ENCODE data around the gene KLKB1. TPM values are rescaled to one million over a fixed set of nuclear protein-coding genes. Genes with fewer than 3 reads are reported as not detected.
"Not testable (repeated sequence)": the region's sequence is repeated elsewhere in the genome, so short reads cannot be mapped to it uniquely, and the experiment has no call there.

KLKB1 gene
- total and polyA plus RNA-seq, 3 donors from 2014 or later, result 2.7 to 4.4 (median 3.5) TPM

DNA sequence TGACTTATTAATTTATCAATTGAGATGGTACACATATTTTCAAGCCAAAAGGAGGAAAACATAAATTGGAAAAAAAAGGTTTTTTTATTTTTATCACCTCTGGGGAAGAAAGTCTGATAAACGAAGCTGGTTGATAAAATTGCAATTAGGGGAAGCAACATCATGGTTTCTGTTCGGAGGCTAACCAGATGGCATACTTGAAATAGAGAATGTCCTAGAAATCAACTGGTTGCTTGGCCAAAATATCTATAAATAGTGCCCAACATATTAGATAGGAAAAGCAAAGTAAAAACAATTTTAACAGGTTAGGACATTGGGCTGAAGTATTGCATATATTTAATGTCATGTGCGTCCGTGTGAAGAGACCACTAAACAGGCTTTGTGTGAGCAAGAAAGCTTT, 14.3 kb downstream of the KLKB1 start:
- Histone ChIP-seq H3K27ac (no peak overlapping the region), H3K36me3 (ENCODE audit: low read depth, missing control alignments) (no peaks in the 10 kb centered on the region), H3K27me3 (no peaks in the 10 kb centered on the region), H3K4me1 (no peaks in the 10 kb centered on the region), H3K9me3 (no peaks in the 10 kb centered on the region), H3K4me3 (no peak overlapping the region)
- DNase-seq, result no peak
- TF ChIP-seq, protein P1, sequence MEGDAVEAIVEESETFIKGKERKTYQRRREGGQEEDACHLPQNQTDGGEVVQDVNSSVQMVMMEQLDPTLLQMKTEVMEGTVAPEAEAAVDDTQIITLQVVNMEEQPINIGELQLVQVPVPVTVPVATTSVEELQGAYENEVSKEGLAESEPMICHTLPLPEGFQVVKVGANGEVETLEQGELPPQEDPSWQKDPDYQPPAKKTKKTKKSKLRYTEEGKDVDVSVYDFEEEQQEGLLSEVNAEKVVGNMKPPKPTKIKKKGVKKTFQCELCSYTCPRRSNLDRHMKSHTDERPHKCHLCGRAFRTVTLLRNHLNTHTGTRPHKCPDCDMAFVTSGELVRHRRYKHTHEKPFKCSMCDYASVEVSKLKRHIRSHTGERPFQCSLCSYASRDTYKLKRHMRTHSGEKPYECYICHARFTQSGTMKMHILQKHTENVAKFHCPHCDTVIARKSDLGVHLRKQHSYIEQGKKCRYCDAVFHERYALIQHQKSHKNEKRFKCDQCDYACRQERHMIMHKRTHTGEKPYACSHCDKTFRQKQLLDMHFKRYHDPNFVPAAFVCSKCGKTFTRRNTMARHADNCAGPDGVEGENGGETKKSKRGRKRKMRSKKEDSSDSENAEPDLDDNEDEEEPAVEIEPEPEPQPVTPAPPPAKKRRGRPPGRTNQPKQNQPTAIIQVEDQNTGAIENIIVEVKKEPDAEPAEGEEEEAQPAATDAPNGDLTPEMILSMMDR (IDR thresholded peaks at IDR 0.05), result no peak
- TF ChIP-seq POLR2A (IDR thresholded peaks at IDR 0.05), result no peak
- intact Hi-C loops (cut with DNase I; ENCODE audit: low total_unique reads), result no loop called here
- 85 to 89% methylated on average over 4 of the region's 4 CpGs for WGBS, 2 donors

DNA sequence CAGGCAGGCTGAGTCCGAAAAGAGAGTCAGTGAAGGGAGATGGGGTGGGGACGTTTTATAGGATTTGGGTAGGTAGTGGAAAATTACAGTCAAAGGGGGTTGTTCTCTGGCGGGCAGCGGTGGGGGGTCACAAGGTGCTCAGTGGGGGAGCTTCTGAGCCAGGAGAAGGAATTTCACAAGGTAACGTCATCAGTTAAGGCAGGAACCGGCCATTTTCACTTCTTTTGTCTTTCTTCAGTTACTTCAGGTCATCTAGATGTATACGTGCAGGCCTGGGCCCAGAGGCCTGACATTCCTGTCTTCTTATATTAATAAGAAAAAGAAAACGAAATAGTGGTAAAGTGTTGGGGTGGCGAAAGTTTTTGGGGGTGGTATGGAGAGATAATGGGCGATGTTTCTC, 14.7 kb downstream of the KLKB1 start:
- H3K4me3 ChIP-seq; intact Hi-C loops (cut with DNase I; ENCODE audit: low total_unique reads); DNase-seq; H3K9me3 ChIP-seq; H3K36me3 ChIP-seq (ENCODE audit: low read depth, missing control alignments); H3K27ac ChIP-seq; H3K4me1 ChIP-seq; H3K27me3 ChIP-seq: not testable (repeated sequence)
- 72 to 93% methylated on average over 10 of the region's 10 CpGs for WGBS, 2 donors

DNA sequence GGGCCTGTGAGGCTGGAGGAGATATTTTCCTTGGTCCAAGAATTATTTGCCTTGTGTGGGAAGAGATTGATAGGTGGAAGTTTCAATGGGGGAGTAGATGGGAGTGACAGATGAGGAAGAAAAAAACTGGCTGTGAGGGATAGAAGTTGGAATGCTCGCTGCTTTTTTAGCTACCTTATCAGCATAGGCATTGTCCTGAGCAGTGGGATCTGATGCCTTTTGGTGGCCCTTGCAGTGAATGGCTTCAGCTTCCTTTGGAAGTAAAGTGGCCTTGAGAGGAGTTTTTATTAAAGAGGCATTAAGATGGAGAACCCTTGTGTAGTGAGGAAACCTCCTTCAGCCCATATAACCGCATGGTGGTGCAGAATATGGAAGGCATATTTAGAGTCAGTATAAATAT, 16.0 kb downstream of the KLKB1 start:
- 81 to 83% methylated on average over 2 of the region's 2 CpGs for WGBS, 2 donors

DNA sequence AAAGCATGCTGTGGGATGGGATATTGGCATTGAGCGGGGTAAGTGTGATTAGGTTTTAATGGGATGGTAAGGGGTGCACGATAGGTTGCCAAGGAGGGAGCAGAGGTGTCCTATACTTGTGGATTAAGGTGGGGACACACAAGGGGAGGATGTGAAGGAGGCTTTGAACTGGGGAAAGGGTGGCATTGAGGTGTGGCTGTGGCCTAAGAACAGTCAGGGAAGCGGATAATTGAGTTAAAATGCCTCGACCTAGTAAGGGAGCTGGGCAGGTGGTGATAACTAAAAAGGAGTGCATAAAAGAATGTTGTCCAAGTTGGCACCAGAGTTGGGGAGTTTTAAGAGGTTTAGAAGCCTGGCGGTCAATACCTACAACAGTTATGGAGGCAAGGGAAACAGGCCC, 17.5 kb downstream of the KLKB1 start:
- H3K9me3 ChIP-seq, result no peaks in the 10 kb centered on the region
- no peaks in the 10 kb centered on the region for H3K4me1 ChIP-seq
- no peaks in the 10 kb centered on the region for H3K27me3 ChIP-seq
- no peaks in the 10 kb centered on the region for H3K36me3 ChIP-seq (ENCODE audit: low read depth, missing control alignments)
- H3K27ac ChIP-seq, result no peak overlapping the region
- intact Hi-C loops (cut with DNase I; ENCODE audit: low total_unique reads), result no loop called here
- no peak overlapping the region for H3K4me3 ChIP-seq
- WGBS, 2 donors, result 86 to 92% methylated on average over 5 of the region's 5 CpGs
- no peak for DNase-seq
- TF ChIP-seq, protein P1 (IDR thresholded peaks at IDR 0.05), result no peak
- TF ChIP-seq POLR2A (IDR thresholded peaks at IDR 0.05), result no peak

More for the DNA sequence above, 16.0 kb downstream of the KLKB1 start:
- intact Hi-C loops (cut with DNase I; ENCODE audit: low total_unique reads), result no loop called here
- Histone ChIP-seq H3K4me3 (no peak overlapping the region), H3K27ac (no peak overlapping the region), H3K9me3 (no peaks in the 10 kb centered on the region), H3K27me3 (no peaks in the 10 kb centered on the region), H3K4me1 (no peaks in the 10 kb centered on the region), H3K36me3 (ENCODE audit: low read depth, missing control alignments) (no peaks in the 10 kb centered on the region)
- no peak for DNase-seq
- TF ChIP-seq, protein P1 (IDR thresholded peaks at IDR 0.05), result no peak
- no peak for TF ChIP-seq POLR2A (IDR thresholded peaks at IDR 0.05)

DNA sequence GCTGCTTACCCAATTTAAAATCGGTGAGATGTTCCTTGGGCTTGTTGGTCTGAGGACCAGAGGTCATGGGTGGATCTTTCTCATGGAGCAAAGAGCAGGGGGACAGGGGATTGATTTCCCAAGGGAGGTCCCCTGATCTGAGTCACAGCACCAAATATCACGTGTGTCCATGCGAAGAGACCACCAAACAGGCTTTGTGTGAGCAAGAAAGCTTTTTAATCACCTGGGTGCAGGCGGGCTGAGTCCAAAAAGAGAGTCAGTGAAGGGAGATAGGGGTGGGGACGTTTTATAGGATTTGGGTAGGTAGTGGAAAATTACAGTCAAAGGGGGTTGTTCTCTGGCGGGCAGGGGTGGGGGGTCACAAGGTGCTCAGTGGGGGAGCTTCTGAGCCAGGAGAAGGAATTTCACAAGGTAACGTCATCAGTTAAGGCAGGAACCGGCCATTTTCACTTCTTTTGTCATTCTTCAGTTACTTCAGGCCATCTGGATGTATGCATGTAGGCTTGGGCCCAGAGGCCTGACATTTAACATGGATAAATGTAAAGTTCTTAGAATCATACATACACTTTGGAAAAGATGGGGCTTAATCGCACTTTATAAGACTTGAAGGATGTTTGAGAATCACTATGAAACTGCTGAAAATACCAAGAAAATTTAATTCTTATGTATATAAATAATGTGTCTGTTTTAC, 19.9 kb downstream of the KLKB1 start:
- WGBS, 2 donors, result 92 to 94% methylated on average over 9 of the region's 9 CpGs
- intact Hi-C loops (cut with DNase I; ENCODE audit: low total_unique reads), result not testable (repeated sequence)

DNA sequence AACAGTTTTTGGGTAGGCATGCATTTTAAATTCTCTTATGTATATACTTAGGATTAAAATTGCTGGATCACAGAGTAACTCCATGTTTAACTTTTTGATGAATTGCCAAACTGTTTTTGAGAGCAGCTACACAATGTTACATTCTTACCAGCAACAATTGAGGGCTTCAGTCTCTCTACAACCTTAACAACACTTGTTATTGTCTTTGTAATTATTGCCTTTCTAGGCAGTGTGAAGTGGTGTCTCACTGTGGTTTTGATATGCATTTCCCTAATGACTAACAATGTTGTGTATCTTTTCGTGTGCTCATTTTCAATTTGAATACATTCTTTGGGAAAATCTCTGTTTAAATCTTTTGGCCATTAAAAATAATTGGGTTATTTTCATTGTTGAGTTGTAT, 21.3 kb downstream of the KLKB1 start:
- intact Hi-C loops (cut with DNase I; ENCODE audit: low total_unique reads), result no loop called here
- no peak for TF ChIP-seq POLR2A (IDR thresholded peaks at IDR 0.05)
- TF ChIP-seq, protein P1 (IDR thresholded peaks at IDR 0.05), result no peak
- H3K4me1 ChIP-seq, result no peaks in the 10 kb centered on the region
- no peaks in the 10 kb centered on the region for H3K36me3 ChIP-seq (ENCODE audit: low read depth, missing control alignments)
- WGBS, 2 donors, result 64 to 68% methylated on average over 1 of the region's 1 CpG
- H3K27ac ChIP-seq, result no peak overlapping the region
- H3K27me3 ChIP-seq, result no peaks in the 10 kb centered on the region
- no peak for DNase-seq
- H3K9me3 ChIP-seq, result no peaks in the 10 kb centered on the region
- H3K4me3 ChIP-seq, result no peak overlapping the region

More for the DNA sequence above, 19.9 kb downstream of the KLKB1 start:
- H3K27ac ChIP-seq; DNase-seq; H3K4me1 ChIP-seq; H3K27me3 ChIP-seq; H3K4me3 ChIP-seq; H3K9me3 ChIP-seq; H3K36me3 ChIP-seq (ENCODE audit: low read depth, missing control alignments): not testable (repeated sequence)
